HK-2 (cell line): Measurements from ENCODE around the gene PTGER3.
"Not testable (repeated sequence)": the region's sequence is repeated elsewhere in the genome, so short reads cannot be mapped to it uniquely, and the experiment has no call there.

Experiments used
- DNase-seq: peaks from one replicate; pipeline ENCODE4 v3.0.0-alpha.2; 2018; ENCODE audit not compliant: unreplicated experiment

PTGER3 gene

DNA sequence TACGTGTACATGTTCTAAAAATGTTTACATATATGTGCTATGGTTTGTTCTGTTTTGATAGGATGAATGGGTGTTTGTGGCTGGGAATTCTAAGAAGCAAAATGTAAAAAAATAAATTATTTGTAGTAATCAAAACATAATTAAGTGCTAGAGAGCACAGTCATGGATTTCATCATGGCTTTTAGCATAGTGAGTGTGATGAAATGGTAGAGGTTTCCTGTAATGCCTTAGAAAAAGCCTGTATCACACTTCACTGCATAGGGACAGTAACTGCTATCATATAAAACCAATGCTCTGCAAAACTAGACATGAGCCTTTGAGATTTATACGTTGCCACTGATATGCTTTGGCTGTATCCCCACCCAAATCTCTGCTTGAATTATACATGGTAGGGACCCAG, 99.8 kb downstream of the PTGER3 start:
- DNase-seq: no peak

GRCh38 chr1:70945676-70946075, 101.9 kb downstream of the PTGER3 start:
- DNase-seq: no peak

DNA sequence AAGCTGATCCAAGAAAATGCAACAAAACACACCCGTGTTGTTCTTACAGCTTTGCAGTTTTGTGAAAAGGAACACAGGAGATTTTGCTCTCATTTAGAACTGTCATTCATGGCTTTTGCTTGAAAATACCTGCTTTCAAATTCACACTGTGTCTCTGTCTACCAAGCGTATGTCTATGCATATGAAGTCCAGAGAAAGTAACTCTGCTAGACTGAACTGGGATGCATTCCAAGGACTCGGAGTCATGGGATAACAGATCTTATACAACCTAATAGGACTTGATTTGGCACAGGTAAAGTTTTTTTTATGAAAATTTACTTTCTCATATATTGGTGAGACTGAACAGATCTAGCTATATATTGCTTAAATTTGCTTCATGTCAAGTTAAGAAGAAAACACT, 102.4 kb downstream of the PTGER3 start:
- no peak for DNase-seq

- no peak for DNase-seq
Observed at GRCh38 chr1:70941563-70941962, 106.1 kb downstream of the PTGER3 start.

- not testable (repeated sequence) for DNase-seq
Observed at GRCh38 chr1:70940398-70940797, 107.2 kb downstream of the PTGER3 start.

GRCh38 chr1:70934194-70934961, 113.2 kb downstream of the PTGER3 start:
- DNase-seq: no peak

- no peak for DNase-seq
Observed at GRCh38 chr1:70930062-70930461, 117.6 kb downstream of the PTGER3 start.

DNA sequence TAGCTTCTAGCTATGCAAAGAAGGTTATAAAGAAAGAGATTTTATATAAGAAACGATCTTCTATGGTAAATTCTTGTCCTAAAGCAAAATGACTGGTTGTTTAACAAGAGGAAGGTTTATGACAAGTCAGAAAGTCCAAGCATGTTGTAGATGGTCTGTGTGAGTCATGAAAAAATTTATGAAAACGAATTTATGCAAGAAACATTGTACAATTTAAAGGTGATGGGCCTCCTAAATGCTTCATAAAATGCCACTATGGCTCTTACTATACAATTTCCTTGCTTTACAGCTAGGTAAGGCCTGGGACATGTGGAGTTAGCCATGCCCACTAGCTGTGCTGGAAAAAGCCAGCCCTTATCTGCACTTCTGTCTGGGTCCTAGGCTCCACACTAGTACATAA, 125.4 kb downstream of the PTGER3 start:
- DNase-seq: no peak
